Measurements from ENCODE around the gene CRCP.
"Not testable (repeated sequence)": the region's sequence is repeated elsewhere in the genome, so short reads cannot be mapped to it uniquely, and the experiment has no call there.

CRCP gene

DNA sequence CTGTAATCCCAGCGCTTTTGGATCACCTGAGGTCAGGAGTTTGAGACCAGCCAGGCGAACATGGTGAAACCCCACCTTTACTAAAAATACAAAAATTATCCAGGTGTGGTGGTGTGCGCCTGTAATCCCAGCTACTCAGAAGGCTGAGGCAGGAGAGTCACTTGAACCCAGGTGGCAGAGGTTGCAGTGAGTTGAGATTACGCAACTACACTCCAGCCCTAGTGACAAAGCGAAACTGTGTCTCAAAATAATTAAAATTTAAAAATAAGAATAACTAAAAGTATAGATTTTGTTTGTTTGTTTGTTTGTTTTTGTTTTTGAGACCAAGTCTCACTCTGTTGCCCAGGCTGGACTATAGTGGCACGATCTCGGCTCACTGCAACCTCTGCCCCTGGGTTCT, 41.4 kb downstream of the CRCP start:
- not testable (repeated sequence) for DNase-seq, ATAC-seq

DNA sequence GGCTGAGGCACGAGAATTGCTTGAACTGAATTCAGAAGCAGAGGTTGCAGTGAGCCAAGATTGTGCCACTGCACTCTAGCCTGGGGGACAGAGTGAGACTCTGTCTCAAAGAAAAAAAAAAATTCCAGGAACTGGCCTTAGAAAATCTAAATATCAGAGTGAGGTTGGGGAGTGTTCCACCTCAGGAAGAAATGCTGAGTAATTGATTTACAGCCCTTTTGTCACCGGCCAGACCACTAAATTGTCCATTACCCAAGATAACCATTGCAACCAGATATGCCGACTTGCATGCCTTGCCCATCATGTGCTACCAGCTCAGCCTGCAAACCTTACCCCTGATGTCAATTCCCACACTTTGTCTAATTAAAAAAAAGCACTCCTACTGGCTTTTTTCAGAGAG, 42.4 kb downstream of the CRCP start:
- DNase-seq (no peak), ATAC-seq (no peak)

DNA sequence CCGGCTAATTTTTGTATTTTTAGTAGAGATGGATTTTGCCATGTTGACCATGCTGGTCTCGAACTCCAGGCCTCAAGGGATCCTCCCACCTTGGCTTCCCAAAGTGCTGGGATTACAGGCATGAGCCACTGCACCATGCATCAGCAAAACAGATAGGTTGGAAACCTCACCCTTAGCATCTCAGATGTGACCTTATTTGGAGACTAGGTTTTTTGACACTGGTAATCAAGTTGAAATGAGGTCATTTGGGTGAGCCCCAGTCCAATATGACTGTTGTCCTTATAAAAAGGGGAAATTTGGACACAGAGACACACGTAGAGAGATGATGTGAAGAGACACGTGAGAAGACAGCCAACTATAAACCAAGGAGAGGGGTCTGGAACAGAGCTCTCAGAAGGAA, 48.0 kb downstream of the CRCP start:
- no peak for DNase-seq
- no peak for ATAC-seq

DNA sequence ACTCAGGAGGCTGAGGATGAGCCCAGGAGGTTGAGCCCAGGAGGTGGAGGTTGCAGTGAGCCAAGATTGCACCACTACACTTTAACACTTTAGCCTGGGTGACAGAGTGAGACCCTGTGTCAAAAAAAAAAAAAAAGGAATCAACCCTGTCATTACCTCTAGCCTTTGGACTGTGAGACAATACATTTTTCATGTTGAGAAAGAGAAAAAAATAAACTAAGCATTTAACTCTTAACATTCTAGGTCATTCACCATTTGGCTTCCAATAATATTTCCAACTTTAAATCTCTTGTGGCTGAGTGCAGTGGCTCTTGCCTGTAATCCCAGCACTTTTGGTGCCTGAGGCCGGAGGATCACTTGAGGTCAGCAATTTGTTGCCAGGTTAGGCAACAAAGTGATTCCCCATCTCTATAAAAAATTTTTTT, 48.6 kb downstream of the CRCP start:
- no peak for DNase-seq
- ATAC-seq, result no peak

DNA sequence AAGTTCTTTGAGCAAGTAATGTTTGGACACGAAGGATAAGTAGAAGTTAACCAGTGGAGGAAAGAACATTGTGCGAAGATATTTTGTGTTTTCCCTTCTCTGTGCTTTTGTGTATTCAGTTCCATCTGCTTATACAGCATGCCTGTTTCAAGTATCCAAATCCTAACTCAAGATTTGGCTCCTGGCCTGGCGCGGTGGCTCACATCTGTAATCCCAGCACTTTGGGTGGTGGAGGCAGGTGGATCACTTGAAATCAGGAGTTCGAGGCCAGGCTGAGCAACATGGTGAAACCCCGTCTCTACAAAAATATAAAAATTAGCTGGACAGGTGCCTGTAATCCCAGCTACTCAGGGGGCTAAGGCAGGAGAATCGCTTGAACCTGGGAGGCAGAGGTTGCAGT, 49.7 kb downstream of the CRCP start:
- DNase-seq (no peak), ATAC-seq (no peak)

DNA sequence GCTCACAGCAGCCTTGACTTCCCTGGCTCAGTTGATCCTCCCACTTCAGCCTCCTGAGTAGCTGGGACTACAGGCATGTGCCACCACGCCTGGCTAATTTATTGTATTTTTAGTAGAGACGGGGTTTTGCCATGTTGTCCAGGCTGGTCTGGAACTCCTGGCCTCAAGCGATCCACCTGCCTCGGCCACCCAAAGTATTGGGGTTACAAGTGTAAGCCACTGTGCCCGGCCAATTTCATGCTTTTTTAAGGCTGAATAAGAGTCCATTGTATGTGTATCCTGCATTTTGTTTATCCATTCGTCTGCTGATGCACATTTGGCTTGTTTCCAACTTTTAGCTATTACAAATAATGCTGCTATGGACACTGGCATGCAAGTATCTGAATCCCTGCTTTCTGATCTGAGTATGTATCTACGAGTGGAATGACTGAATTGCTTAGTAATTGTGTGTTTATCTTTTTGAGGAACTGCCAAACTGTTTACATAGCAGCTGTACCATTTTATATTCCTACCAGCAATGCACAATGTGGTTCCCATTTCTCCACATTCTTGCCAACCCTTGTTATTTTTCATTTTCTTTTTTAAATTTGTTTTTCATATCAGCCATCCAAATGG, 53.2 kb downstream of the CRCP start:
- DNase-seq (no peak), ATAC-seq (no peak)

DNA sequence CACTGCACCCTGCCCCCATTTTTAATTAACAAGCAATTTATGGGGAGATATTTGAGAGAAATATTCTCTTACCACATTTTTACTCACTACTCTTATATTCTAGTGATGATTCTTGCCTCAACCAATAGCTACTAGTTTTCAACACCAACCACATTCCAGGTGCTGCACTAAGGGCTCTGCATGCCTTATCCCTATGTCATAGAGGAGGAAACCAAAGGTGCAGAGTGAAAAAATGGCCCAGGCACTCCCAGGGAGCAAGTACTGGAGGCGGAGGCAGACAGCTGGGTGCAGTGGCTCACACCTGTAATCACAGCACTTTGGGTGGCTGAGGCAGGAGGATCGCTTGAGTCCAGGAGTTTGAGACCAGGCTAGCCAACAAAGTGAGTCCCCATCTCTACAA, 55.0 kb downstream of the CRCP start:
- DNase-seq, result no peak
- ATAC-seq, result no peak

DNA sequence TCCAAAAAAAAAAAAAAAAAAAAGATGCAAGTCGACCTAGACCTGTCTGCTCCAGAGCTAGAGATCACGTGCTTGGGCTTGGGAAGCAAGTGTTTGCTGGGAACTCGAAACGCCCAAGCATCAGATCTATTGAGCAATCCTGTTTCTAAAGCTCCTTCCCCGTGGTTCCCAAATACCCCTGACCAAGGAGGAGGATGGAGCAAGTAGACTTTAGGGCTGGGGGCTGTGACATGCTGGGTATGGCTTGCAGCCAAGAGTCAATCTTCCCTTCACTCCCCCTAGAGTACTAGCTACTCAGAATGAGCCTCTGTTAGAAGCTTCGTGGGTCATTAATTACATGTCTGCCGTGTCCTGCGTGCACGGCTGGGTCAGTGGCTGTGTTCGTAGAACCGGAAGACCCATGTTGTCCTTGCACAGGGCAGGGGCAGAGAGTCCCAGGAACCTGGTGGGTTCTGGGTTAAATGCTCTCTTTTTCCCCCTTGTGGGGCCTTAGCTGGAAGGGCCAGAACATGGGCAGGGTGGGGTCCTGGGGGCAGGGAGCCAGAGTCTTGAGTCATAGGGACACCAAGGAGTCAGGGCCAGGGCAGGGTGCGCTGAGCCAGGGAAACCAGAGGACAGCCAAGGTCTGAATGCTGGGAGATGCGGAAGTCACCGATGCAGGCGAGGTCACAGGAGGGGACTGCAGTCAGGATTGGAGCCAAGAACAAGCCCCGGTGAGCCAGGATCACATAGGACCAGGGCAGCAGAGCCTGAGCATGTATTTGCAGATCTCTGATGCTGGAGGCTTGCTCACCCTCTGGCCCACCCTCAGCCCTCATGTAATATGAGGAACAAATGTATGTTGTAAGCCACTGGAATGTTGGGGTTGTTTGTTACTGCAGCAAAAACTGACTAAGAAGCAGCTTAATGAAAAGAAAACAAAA, 55.9 kb downstream of the CRCP start:
- DNase-seq (no peak), ATAC-seq (no peak)

DNA sequence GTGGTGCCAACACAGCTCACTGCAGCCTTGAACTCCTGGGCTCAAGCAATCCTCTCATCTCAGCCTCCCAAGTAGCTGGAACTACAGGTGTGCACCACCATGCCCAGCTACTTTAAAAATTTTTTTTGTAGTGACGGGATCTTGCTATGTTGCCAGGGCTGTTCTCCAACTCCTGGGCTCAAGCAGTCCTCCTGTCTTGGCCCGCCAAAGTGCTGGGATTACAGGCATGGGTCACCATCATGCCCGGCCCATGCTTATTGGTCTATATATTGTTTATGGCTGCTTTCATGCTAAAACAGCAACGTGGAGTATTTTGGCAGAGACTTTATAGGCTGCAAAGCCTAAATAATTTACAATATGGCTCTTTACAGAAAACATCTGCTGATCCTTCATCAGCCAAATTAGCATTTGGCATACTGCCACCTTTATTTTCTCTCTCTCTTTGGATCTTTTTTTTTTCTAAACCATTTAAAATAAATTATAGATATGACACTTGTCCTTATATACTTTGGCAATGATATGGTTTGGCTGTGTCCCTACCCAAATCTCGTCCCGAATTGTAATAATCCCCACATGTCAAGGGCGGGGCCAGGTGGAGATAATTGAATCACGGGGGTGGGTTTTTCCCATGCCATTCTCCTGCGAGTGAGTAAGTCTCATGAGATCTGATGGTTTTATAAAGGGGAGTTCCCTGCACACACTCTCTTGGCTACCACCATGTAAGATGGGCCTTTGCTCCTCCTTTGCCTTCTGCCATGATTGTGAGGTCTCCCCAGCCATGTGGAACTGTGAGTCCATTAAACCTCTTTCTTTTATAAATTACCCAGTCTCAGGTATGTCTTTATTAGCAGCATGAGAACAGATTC, 58.1 kb downstream of the CRCP start:
- ATAC-seq, result peak; percentile 65
- DNase-seq, result peak; percentile 6

DNA sequence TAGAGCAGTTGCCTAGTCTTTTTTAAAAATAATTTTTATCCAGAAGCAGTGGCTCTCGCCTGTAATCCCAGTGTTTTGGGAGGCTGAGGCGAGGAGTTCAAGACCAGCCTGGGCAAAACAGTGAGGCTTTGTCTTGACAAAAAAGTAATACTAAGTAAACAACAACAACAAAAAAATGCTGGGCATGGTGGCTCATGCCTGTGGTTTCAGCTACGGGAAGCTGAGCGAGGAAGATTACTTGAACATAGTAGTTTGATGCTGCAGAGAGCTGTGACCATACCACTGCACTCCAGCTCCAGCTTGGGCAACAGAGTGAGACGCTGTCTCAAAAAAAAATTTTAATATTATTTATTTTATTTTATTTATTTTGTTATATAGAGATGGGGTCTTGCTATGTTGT, 59.2 kb downstream of the CRCP start:
- no peak for ATAC-seq
- no peak for DNase-seq

DNA sequence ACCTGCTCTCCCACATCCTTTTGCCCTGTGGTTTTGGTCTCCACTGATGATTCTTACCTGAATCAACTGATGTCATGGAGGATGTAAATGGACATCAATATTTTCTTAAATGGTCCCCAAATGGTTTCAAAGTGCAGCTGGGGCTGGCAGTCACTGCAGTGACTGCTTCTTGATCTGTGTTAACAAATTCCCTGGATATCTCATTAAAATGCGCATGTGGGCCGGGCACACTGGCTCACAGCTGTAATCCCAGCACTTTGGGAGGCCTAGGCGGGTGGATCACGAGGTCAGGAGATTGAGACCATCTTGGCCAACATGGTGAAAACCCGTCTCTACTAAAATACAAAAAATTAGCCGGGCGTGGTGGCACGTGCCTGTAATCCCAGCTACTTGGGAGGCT, 60.4 kb downstream of the CRCP start:
- not testable (repeated sequence) for DNase-seq, ATAC-seq

DNA sequence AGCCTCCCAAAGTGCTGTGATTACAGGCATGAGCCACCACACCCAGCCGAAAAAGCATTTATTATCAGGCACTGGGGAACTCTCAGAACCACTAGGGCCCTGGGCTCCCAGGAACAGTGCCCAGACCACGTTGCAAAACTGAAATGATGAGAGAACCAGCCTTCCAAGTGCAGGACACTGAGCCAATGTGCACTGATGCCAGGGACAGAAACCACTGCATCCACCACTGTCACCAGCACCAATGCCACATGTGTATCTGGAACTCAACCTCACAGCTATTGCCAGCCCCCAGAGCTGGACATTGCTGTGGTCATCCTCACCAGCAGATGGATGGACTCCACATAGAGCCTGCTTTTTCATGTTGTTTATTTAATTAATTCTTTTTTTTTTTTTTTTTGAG, 62.3 kb downstream of the CRCP start:
- ATAC-seq, result no peak
- no peak for DNase-seq

DNA sequence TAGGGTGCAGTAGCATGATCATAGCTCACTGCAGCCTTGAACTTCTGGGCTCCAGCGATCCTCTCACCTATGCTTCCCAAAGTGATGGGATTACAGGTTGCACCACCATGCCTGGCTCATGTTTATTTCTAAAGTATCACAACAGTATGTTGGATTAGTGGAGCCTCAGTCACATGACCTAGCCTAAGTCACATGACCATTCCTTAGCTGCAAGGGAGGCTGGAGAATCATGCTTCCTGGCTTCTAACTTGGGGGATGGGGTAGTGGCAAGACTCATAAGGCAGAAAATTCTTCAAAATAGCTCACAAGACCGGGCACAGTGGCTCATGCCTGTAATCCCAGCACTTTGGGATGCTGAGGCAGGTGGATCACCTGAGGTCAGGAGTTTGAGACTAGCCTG, 63.6 kb downstream of the CRCP start:
- DNase-seq (no peak), ATAC-seq (no peak)

DNA sequence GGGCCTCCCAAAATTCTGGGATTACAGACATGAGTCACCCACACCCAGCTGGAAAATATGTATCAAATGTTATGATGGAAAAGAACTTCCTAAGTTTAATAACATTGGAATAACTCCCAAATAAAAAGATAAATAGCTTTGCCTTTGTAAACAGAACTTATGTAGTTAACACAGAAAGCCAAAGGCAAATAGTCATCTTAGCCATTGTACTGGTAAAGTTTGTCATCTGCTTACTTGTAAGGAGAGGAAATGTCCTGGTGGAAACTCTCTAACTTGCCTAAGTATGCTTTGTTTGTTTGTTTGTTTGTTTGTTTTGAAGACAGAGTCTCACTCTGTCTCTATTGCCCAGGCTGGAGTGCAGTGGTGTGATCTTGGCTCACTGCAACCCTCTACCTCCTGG, 66.7 kb downstream of the CRCP start:
- DNase-seq, result no peak
- no peak for ATAC-seq

DNA sequence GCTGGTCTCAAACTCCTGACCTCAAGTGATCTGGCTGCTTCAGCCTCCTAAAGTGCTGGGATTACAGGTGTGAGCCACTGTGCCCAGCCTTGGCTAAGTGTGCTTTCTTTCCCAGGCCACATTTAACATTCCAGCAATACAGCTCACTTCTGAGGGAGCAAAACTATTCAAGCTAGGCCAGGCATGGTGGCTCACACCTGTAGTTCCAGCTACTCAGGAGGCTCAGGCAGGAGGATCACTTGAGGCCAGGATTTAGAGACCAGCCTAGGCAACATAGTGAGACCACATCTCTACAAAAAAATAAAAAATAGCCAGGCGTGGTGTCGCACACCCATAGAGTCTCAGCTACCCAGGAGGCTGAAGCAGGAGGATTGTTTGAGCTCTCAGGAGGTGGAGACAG, 67.2 kb downstream of the CRCP start:
- no peak for ATAC-seq
- no peak for DNase-seq

DNA sequence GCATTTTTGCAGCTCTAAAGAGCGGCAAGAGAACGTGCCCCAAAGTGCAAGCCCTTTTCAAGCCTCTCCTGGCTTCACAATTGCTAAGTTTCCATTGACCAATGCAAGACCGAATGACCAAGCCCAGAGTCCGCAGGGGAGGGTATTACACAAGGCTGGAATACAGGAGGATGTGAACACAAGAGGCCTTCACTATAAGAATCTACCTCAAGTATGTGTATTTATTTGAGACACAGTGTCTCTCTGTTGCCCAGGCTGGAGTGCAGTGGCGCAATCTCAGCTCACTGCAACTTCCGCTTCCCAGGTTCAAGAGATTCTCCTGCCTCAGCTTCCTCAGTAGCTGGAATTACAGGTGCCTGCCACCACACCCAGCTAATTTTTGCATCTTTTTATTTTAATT, 68.3 kb downstream of the CRCP start:
- DNase-seq, result no peak
- ATAC-seq, result no peak

DNA sequence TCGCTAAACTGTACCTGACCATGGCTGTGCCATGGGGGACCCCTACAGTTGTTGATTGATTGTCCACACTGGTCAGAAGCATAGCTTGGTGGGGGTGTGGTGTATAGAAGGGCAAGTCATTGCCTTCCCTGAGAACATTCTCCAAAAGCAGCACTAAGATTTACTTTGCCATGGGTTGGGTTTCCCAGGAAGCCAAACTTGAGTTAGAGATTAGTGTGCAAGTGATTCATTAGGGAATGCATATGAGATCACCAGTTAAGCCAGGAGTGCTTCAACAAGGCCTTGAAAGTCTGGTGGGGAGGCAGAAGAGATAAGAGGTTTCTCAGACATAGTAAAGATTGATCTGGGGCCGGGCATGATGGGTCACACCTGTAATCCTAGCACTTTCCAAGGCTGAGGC, 69.1 kb downstream of the CRCP start:
- no peak for ATAC-seq
- no peak for DNase-seq

DNA sequence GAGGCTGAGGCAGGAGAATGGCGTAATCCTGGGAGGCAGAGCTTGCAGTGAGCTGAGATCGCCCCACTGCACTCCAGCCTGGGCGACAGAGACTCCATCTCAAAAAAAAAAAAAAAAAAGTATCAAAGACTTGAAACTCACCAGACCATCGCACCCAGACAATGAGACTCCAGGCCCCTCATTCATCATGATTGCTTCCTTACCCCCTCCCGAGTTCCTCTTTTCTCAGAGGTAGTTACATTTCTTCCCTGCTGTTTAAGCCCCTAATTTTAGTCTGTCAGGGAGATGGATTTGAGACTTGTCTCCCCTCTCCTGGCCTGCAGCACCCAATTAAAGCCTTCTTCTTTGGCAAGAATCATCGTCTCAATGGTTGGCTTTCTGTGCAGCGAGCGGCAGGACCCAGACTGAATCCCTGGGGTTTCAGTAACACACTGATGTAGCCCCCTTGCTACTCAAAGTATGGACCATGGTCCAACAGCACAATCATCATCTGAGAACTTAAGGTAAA, 71.1 kb downstream of the CRCP start:
- DNase-seq, result no peak
- no peak for ATAC-seq

DNA sequence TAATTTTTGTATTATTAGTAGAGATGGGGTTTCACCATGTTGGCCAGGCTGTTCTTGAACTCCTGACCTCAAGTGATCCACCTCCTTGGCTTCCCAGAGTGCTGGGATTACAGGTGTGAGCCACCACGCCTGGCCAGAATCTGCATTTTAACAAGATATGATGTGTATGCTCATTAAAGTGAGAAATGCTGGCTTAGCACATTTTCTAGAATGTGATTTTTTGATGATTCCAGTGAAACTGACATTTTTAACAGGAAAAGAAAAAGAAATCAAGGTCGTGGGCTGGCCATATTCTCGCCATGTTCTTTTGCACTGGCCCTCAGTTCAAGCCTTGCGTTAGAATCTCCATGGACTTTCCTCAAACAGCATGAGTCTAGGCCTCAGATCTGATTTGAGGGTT, 72.3 kb downstream of the CRCP start:
- no peak for DNase-seq
- ATAC-seq, result no peak

DNA sequence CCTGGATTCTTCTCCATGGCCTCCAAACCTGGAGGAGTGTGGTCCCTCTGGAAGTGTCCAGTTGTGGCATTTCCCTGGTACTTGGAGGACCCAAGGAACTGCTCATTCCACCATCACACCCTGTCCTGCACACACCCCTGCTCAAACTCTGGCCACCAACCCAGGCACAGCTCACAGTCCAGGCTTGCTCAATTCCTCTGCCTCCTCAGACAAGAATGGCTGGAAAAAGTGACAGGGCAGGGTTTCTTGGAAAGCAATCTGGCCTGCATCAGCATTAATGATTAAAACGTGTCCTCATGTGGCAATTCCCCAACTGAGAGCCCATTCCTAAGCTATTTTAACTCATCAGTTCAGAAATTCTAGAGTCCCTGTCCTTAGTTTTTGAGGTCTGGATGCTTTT, 73.3 kb downstream of the CRCP start:
- no peak for DNase-seq
- ATAC-seq, result no peak

DNA sequence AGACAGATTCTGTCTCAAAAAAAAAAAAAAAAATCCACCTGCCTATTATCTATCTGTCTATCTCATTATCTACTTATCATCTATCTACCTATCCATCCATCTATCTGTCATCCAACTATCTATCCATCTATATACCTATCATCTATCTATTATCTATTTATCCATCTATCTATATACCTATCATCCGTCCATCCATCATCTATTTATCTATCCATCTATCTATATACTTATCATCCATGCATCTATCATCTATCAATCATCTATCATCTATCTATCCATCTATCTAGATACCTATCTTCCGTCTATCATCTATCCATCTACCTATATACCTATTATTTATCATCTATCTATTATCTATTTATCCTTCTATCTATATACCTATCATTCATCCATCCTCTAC, 74.0 kb downstream of the CRCP start:
- ATAC-seq, result no peak
- DNase-seq, result no peak

DNA sequence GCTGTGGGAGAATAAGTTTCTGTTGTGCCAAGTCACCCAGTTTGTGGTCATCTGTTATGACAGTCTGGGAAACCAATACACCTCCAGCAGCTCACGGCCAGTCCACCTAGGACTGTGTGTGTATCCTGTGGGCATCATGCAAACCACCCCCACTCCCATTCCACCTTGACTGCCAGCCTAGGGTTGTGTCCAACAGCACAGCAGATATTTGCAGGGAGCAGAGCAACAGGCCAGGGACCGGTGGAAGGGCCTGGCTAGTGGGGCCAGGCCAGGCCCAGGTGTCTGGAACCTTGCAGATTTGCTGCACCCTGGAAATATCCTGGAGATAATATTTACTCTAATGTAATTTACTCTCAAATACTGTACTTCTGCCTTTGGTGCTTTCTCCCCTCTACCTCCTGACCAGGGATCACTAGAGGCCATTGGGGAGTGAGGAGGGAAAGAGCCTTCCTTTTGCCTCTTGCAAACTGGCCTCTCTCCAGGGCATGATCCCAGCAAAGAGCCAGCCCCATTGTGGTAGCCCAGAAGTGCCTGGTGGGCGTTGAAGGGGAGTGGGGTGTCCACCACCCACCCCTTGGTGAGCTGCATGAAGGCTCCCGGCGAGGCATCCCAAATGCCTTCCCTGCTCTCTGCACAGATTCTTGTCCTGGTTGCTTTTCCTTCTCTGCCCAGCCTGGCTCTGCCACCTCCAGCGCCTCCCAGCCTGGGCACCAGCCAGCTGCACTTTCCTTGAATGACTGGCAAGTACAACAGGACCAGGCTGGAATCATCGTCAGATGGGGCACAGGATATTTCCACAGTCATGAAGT, 75.3 kb downstream of the CRCP start:
- DNase-seq (no peak), ATAC-seq (no peak)

Data from stimulated activated naive CD8-positive, alpha-beta T cell treated with anti-CD3 and anti-CD28 coated beads, Interleukin-15, Interleukin-2, amounts not matched to agents 100 U/mL and 50 U/mL, for 24 hours (primary cell).